GM19397 (cell line): Measurements from ENCODE around the gene DCT.

ENCODE experiments used
- ATAC-seq: cut with Tn5 transposase; IDR thresholded peaks from one replicate; pipeline ENCODE4 v1.9.1; 2021; ENCODE audit warnings: mild to moderate bottlenecking, moderate library complexity; ENCODE audit not compliant: unreplicated experiment

The DCT gene

GRCh38 chr13:94400874-94401273 is 78.6 kb downstream of the DCT start:
- ATAC-seq, result no peak

DNA sequence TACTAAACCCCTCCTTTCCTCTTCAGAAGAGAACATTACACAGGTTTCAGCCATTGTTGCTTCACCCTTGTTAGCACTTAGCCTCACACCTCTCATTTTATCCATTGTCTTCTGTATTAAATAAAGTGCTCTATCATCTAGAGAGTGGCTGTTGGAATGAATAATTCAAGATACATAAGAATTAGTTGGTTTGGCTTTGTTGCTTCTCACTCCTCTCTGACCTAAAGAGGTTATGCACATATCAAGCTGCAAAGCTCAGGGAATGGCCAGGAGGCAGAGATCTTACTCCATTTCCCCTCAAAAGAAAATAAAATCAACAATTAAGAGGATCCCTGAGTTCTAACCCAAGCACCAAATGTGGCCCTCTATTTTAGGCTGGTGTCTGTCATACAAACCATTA is 79.7 kb downstream of the DCT start:
- ATAC-seq, result no peak

DNA sequence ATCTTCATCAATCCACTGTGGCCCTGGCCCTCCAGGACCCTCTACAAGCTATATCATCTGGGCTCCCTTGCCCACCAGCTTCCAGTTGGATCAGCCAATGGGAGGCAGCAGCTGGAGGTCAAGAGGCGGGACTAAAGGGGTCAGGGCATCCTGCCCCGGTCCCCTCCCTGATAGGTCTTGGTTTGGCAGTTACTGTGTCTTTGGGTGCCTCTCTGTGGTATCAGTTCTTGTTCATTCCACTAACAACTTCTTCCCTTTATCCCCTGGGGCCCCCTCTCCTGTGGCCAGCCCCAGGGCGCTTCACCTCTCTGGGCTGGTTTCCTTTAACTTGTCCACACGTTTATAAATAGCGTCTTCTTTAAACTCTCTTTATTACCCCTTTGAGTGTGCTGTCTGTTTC is 83.6 kb downstream of the DCT start:
- ATAC-seq, result no peak

GRCh38 chr13:94394723-94395122 is 84.8 kb downstream of the DCT start:
- no peak for ATAC-seq

DNA sequence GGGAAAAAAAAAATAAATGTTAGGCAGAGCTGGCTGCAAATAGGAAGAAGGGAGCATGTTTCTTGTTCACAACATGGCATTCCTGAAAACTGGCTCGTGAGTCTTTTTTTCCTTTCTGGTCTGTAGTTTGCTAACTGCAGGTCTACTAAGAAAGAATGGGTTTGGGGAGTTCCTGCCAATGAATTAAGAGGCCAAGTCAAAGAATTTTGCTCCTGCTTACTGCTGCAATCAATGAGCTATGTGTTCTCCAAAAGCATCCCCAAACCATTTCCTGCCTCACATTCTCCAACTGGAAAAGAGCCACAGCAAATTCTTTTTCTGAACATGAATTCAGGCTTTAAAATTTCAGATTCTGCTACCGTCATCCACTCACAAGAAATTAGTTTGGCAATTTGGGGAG is 88.6 kb downstream of the DCT start:
- ATAC-seq, result no peak

DNA sequence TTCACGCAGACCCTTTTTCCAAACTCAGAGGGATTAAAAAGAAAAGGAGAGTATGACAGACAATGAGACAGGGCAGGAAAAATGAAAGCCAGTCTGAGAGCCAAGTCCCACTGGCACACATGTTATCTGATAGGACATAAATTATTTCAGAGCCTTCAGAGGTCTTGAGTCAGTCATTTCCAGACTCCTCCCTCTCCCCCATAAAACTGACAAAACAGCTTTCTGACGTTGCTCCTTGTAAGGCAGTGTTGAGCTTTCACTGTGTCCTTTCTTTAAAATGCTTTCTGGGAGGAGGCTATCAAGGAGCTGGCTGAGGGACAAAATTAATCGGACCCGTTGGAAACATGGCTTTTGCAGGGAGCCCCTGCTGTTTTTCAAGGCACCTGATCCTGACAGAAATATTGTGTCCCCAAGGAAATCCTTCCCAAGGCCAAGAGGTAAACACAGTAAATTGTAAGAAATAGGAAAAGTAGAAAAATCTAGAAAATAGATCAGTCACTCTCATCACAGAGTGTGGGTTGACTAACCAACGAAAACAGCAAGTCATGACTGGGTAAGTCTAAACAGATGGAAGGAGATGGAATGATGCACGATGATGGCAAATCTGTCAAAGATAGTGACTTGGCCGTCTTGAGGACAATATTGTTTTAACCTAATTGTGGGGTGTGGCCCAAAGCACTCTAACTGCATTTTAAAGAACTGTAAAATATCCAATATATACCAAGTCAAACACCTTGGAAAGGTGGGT is 89.7 kb downstream of the DCT start:
- no peak for ATAC-seq

DNA sequence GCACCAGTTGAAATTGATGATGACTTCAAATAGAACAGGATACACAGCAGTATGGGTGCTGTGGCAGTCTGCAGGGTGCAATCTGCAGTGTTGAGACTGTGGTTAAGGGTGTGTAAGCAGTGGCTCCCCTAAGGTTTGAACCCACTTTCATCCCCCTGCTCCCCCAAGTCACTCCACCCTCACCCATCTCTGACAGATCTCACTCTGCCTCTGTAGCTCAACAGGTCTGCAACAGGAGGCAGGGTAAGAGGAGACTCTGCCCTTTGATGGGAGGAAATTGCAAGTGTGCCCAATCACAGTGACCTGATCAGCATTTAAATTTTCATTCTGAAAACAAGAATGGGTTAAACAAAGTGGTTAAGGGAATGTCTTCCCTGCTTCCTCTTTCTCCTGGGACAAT is 92.4 kb downstream of the DCT start:
- ATAC-seq, result no peak
